Activated CD4-positive, alpha-beta memory T cell treated with anti-CD3 and anti-CD28 coated beads for 36 hours (primary cell): ENCODE measurements around the gene SLCO4A1. TPM values are rescaled to one million over a fixed set of nuclear protein-coding genes. Genes with fewer than 3 reads are reported as not detected.

Experiments used
- CTCF ChIA-PET: fragments of 350-600 bp; sonication (Branson Sonifier 250); formaldehyde crosslinking; loops from one replicate; lab custom pipeline; 2021; ENCODE audit warnings: antibody characterized with exemption, inconsistent platforms; lab: Charles Lee
- POLR2A ChIA-PET: fragments of 350-600 bp; sonication (Branson Sonifier 250); formaldehyde crosslinking; loops from one replicate; lab custom pipeline; 2021; ENCODE audit warnings: antibody characterized with exemption; lab: Charles Lee
- DNase-seq: peaks from one replicate; pipeline ENCODE4 v3.0.0-alpha.2; 2020
- H3K27ac Mint-ChIP-seq: one replicate; pipeline ENCODE4 v1.8.0; 2021; ENCODE audit warnings: mixed read lengths
- H3K27me3 Mint-ChIP-seq: one replicate; pipeline ENCODE4 v1.8.0; 2021; ENCODE audit warnings: mixed read lengths
- H3K36me3 Mint-ChIP-seq: one replicate; pipeline ENCODE4 v1.8.0; 2021; ENCODE audit warnings: mixed read lengths
- H3K4me1 Mint-ChIP-seq: one replicate; pipeline ENCODE4 v1.8.0; 2021; ENCODE audit warnings: low read depth, mixed read lengths
- H3K4me3 Mint-ChIP-seq: one replicate; pipeline ENCODE4 v1.8.0; 2021; ENCODE audit warnings: mild to moderate bottlenecking, mixed read lengths
- H3K9me3 Mint-ChIP-seq: one replicate; pipeline ENCODE4 v1.8.0; 2021; ENCODE audit warnings: mixed read lengths
- intact Hi-C: fragments of 100-400 bp; cut with micrococcal nuclease; formaldehyde crosslinking; loops from one replicate; pipeline ENCODE4 v1.15.1; 2023
- total RNA-seq, 2 experiments: library from RNA; stranded (reverse); gene quantifications; one replicate each; pipeline ENCODE4 v1.2.3, GENCODE V29; 2021

SLCO4A1 gene
- total RNA-seq, 2 experiments from 2014 or later: 29.6 to 30.7 TPM

- ChIA-PET POLR2A (no interaction called here), CTCF (no interaction called here)
- H3K27me3 Mint-ChIP-seq: peaks cover 22% of the 10 kb centered on the region
- H3K4me3 Mint-ChIP-seq: no peak overlapping the region
- H3K27ac Mint-ChIP-seq: no peak overlapping the region
- no peaks in the 10 kb centered on the region for H3K9me3 Mint-ChIP-seq
- no peaks in the 10 kb centered on the region for H3K4me1 Mint-ChIP-seq
- DNase-seq: no peak
- H3K36me3 Mint-ChIP-seq: no peaks in the 10 kb centered on the region
- intact Hi-C loops: no loop called here
Observed at GRCh38 chr20:62635852-62636251, 6.5 kb upstream of the SLCO4A1 start.

DNA sequence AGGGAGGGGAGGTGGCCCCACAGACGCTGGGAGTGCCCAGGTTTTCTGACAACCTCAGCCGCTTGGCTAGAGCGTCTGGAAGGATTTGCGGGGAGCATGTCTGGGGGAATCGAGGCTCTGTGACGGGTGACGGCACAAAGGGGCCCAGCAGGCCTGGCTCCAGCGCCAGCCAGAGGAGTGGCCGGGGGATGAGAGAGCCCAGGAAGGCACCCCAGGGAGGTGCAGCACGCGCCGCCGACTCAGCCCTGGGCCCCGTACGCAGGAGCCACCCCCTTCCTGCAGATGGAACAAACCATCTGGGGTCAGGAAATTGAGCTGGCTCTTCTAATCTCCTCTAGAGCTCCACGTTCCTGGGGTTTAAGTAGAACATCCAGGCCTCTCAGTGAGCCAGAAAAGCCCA lies 5.9 kb upstream of the SLCO4A1 start:
- Mint-ChIP-seq H3K36me3 (no peaks in the 10 kb centered on the region), H3K4me1 (no peaks in the 10 kb centered on the region), H3K27ac (no peak overlapping the region), H3K4me3 (no peak overlapping the region), H3K9me3 (no peaks in the 10 kb centered on the region), H3K27me3 (peaks cover 22% of the 10 kb centered on the region)
- intact Hi-C loops: no loop called here
- peak; percentile 29 for DNase-seq
- ChIA-PET CTCF (no interaction called here), POLR2A (no interaction called here)

GRCh38 chr20:62637110-62637509 lies 5.2 kb upstream of the SLCO4A1 start:
- ChIA-PET POLR2A (no interaction called here), CTCF (interaction anchor here (1.5 to 1.6 kb wide), 2 partner anchors 21 to 171 kb away, joined by 4 to 6 read pairs; no protein-coding TSS in a partner anchor)
- Mint-ChIP-seq H3K36me3 (no peaks in the 10 kb centered on the region), H3K27ac (no peak overlapping the region), H3K9me3 (no peaks in the 10 kb centered on the region), H3K4me3 (no peak overlapping the region), H3K4me1 (no peaks in the 10 kb centered on the region), H3K27me3 (peaks cover 18% of the 10 kb centered on the region)
- intact Hi-C loops: no loop called here
- no peak for DNase-seq

DNA sequence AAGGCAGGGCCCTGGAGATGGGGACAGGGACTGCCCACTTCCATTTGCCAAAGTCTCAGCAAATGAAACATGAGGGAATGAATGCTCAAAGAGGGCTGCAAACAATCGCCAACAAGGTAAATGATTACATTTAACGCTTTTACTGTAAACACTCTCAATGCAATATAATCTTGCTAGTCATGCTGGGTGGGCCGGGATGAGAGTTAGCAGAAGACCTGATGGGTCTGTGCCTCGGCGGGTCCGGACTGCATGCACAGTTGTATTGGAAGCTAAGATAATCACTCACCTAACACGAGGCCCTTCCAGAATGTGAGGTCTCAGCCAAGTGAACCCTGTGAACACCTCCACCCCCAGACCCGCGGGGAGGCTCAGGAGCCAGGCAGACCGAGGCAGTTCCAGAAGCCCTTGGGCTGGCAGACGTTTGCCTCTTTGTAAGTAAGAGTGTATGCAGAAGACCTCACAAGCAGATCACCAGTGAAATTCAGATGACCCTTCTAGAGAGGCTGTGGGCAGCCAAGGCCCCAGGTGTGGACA lies 4.7 kb upstream of the SLCO4A1 start:
- no peak overlapping the region for H3K4me3 Mint-ChIP-seq
- H3K27ac Mint-ChIP-seq: no peak overlapping the region
- no peaks in the 10 kb centered on the region for H3K36me3 Mint-ChIP-seq
- POLR2A ChIA-PET: no interaction called here
- H3K4me1 Mint-ChIP-seq: no peaks in the 10 kb centered on the region
- intact Hi-C loops: no loop called here
- CTCF ChIA-PET: interaction anchor here (1.5 to 1.6 kb wide), 2 partner anchors 21 to 171 kb away, joined by 4 to 6 read pairs; no protein-coding TSS in a partner anchor
- DNase-seq: no peak
- H3K27me3 Mint-ChIP-seq: peaks cover 14% of the 10 kb centered on the region
- no peaks in the 10 kb centered on the region for H3K9me3 Mint-ChIP-seq

DNA sequence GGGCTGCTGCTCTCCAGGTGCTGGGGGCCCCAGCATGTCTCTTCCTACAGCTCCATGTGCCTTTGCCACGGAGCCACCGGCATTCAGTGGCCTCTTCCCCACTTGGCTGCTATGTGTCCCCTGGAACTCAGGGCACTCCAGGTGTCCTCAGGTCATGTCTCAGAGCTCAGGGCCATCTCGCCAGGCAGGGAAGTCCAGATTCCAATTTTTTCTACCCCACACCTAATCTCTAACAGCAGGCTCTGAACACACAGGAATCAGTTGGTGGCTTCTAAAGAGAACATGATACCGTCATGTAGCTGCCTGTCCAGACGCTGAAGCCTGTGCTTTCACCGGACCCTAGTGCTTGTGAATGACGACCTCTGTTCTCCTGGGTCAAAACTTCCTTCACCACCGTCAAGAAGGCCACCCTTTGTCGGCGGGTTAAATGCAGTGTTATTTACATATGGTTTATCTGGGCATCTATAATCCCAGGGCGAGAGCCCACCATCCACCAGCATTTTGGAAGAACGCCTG lies 4.2 kb upstream of the SLCO4A1 start:
- Mint-ChIP-seq H3K9me3 (no peaks in the 10 kb centered on the region), H3K4me3 (no peak overlapping the region), H3K4me1 (no peaks in the 10 kb centered on the region), H3K27ac (no peak overlapping the region), H3K36me3 (no peaks in the 10 kb centered on the region), H3K27me3 (peaks cover 12% of the 10 kb centered on the region)
- intact Hi-C loops: no loop called here
- CTCF ChIA-PET: interaction anchor here (1.5 to 1.6 kb wide), 2 partner anchors 22 to 170 kb away, joined by 4 to 6 read pairs; no protein-coding TSS in a partner anchor
- POLR2A ChIA-PET: no interaction called here
- DNase-seq: no peak

DNA sequence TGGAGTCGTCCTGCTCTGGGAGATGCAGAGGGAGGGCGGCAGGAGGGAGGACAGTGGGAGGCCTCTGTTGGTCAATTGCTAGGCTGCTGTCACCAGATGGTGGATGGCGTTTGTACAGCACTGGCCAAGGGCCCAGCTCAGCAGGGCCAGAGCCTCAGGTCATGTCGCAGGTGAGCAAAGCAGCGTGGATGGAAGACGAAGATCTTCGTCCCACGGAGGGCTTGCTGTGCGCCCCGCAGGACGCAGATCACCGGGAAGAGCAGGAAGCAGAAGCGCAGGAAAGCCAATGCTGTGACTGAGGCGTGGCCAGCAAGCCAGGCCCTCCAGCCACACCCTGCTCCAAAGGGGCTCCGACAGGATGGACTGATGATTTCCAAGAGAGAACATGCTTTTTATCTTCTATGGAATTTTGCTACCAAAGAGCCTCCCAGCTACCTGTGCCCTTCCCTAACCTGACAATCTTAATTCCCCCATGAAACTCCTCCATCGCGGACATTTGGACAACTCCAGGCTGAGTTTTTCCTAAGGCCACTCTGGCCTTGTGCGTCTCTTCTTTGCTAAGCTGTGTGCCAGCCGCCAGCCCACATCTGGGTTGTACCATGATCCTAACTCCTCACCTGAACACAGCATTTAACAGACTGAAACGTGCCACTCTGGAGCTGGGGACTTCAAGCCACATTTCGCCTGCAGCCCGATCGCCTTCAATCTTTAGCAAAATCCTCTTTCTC lies 3.5 kb upstream of the SLCO4A1 start:
- DNase-seq: no peak
- no peak overlapping the region for H3K27ac Mint-ChIP-seq
- H3K27me3 Mint-ChIP-seq: peaks cover 8% of the 10 kb centered on the region
- H3K4me3 Mint-ChIP-seq: no peak overlapping the region
- intact Hi-C loops: no loop called here
- POLR2A ChIA-PET: interaction anchor here (0.5 kb wide), 1 partner anchor 206 kb away, joined by 3 read pairs; no protein-coding TSS in a partner anchor
- no peaks in the 10 kb centered on the region for H3K4me1 Mint-ChIP-seq
- no peaks in the 10 kb centered on the region for H3K9me3 Mint-ChIP-seq
- H3K36me3 Mint-ChIP-seq: peaks cover 3% of the 10 kb centered on the region
- CTCF ChIA-PET: interaction anchor here (1.5 kb wide), 1 partner anchor 169 kb away, joined by 6 read pairs; no protein-coding TSS in a partner anchor

GRCh38 chr20:62639765-62640164 lies 2.5 kb upstream of the SLCO4A1 start:
- DNase-seq: no peak
- Mint-ChIP-seq H3K27ac (no peak overlapping the region), H3K27me3 (peaks cover 8% of the 10 kb centered on the region), H3K4me3 (no peak overlapping the region), H3K36me3 (peaks cover 4% of the 10 kb centered on the region), H3K4me1 (no peaks in the 10 kb centered on the region), H3K9me3 (no peaks in the 10 kb centered on the region)
- intact Hi-C loops: loop anchor here (10.0 kb wide), 1 partner anchor 285 kb away; the partner anchor contains the start of gene DIDO1
- ChIA-PET CTCF (no interaction called here), POLR2A (no interaction called here)

GRCh38 chr20:62640870-62641269 lies 1.4 kb upstream of the SLCO4A1 start:
- intact Hi-C loops: loop anchor here (10.0 kb wide), 1 partner anchor 284 kb away; the partner anchor contains the start of gene DIDO1
- Mint-ChIP-seq H3K36me3 (peaks cover 4% of the 10 kb centered on the region), H3K9me3 (no peaks in the 10 kb centered on the region), H3K27ac (no peak overlapping the region), H3K4me3 (no peak overlapping the region), H3K27me3 (peaks cover 3% of the 10 kb centered on the region), H3K4me1 (no peaks in the 10 kb centered on the region)
- POLR2A ChIA-PET: interaction anchor here (1.3 kb wide), 1 partner anchor 153 kb away, joined by 3 read pairs; no protein-coding TSS in a partner anchor
- CTCF ChIA-PET: no interaction called here
- DNase-seq: no peak

GRCh38 chr20:62641321-62642050 lies 817 bp upstream of the SLCO4A1 start:
- Mint-ChIP-seq H3K4me1 (no peaks in the 10 kb centered on the region), H3K36me3 (peaks cover 4% of the 10 kb centered on the region), H3K9me3 (no peaks in the 10 kb centered on the region), H3K27ac (peak overlapping the region; percentile 54), H3K27me3 (no peaks in the 10 kb centered on the region), H3K4me3 (peak overlapping the region; percentile 69)
- intact Hi-C loops: loop anchor here (2.0 to 10.0 kb wide), 2 partner anchors 19 to 283 kb away; partner anchors contain the start of gene DIDO1
- POLR2A ChIA-PET: interaction anchor here (0.5 to 2.6 kb wide), 8 partner anchors 10 to 155 kb away, joined by 3 to 21 read pairs (median 4); partner anchors contain the start of gene MRGBP
- DNase-seq: peak; percentile 22
- CTCF ChIA-PET: interaction anchor here (0.6 to 4.0 kb wide), 7 partner anchors 10 to 297 kb away, joined by 3 to 17 read pairs (median 5); no protein-coding TSS in a partner anchor

GRCh38 chr20:62642666-62643520 lies 590 bp downstream of the SLCO4A1 start:
- Mint-ChIP-seq H3K36me3 (peaks cover 4% of the 10 kb centered on the region), H3K27me3 (no peaks in the 10 kb centered on the region), H3K27ac (no peak overlapping the region), H3K9me3 (no peaks in the 10 kb centered on the region), H3K4me3 (peak overlapping the region; percentile 77), H3K4me1 (no peaks in the 10 kb centered on the region)
- ChIA-PET POLR2A (interaction anchor here (0.5 to 2.6 kb wide), 17 partner anchors 9 to 252 kb away, joined by 3 to 21 read pairs (median 4); partner anchors contain the start of genes MRGBP and NTSR1), CTCF (interaction anchor here (1.0 to 4.0 kb wide), 8 partner anchors 8 to 165 kb away, joined by 3 to 17 read pairs (median 5); no protein-coding TSS in a partner anchor)
- intact Hi-C loops: loop anchor here (1.0 to 10.0 kb wide), 3 partner anchors 8 to 282 kb away; partner anchors contain the start of gene DIDO1
- peak; percentile 70 for DNase-seq
